ENCODE data around the gene PFDN2. TPM values are rescaled to one million over a fixed set of nuclear protein-coding genes. Genes with fewer than 3 reads are reported as not detected.
"Not testable (repeated sequence)": the region's sequence is repeated elsewhere in the genome, so short reads cannot be mapped to it uniquely, and the experiment has no call there.

Gene PFDN2
- total RNA-seq, 1 donor from 2014 or later: 43.1 TPM

DNA sequence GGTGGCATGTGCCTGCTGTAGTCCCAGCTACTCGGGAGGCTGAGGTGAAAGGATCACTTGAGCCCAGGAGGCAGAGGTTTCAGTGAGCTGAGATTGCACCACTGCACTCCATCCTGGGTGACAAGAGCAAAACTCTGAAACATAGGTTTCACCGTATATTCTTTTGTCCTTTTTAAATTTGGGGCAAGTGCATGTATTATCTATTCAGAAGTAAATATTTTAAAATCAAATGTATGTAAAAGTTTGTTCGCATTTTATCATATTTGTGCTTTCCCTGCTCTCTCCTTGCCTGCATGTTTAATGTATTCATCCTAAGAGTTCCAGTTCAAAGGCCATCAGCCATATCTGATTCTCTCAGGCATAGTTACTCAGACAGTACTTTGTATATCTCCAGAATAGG, 28.0 kb upstream of the PFDN2 start:
- intact Hi-C loops (cut with DNase I): no loop called here
- DNase-seq (ENCODE audit: low spot score): no peak

DNA sequence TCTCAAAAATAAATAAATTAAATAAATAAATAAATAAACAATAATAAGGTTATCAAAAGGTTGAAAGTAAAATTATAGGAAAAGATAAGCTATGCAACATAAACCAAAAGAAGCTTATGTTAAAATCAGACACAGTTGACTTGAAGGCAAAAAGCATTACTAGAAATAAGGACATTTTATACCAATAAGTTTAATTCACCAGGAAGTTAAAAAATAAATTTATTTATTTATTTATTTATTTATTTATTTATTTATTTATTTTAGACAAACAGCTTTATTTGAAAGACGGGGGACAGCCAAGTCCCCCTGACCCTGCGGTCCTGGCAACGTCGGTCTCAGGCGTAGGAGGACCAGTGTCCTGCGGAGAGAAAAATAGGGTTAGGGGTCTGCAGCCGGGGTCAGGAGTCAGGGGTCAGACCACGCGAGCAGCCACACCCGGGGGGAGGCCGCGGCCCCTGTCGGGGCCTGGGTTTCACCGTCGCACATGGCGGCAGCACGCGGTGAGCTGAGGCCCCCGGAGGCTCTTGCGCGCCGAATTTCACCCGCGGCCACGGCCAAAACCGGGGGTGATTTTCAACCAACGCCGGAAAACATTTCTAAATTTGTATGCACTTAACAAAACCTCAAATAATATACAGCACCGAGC, 23.0 kb upstream of the PFDN2 start:
- DNase-seq (ENCODE audit: low spot score): no peak
- intact Hi-C loops (cut with DNase I): no loop called here

DNA sequence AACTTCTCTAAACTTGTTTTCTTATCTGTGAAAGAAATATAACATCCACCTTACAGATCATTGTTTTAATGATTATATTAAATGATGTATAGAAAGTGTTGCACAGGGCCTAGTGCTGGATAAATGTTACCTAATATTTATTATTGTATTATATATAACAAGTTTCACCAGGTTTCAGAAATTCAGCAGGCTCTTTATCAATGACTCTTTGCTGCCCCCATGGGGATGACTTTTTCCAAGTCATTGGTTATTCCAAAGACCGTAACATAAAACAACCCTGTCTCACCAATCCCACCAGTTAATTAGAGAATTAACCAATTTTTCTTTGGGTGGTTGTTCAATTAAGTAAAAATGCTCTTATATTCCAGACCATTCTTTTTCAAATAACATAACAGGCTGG, 21.9 kb upstream of the PFDN2 start:
- intact Hi-C loops (cut with DNase I): loop anchor here (10.0 kb wide), 1 partner anchor 145 kb away; no protein-coding TSS in a partner anchor
- DNase-seq (ENCODE audit: low spot score): no peak

DNA sequence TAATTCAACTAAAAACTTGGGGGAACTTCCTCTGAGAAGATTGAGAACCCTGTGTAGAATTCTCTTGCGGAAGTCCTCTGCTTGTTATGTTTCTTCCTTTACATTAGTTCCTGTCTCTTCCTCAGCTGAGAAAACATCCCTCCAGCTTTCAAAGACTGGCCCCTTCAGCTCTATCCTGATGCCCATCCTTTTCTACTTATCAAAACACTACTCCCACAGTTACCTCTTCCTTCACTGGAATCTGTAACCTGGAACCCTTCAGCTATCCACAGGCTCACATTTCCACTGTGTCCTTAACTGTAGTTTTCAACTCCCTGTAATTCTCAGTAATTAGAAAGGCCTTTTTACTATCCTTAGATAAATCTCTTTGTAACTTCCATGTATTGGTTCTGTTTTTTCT, 20.6 kb upstream of the PFDN2 start:
- no peak for DNase-seq (ENCODE audit: low spot score)
- intact Hi-C loops (cut with DNase I): loop anchor here (10.0 kb wide), 1 partner anchor 144 kb away; no protein-coding TSS in a partner anchor

DNA sequence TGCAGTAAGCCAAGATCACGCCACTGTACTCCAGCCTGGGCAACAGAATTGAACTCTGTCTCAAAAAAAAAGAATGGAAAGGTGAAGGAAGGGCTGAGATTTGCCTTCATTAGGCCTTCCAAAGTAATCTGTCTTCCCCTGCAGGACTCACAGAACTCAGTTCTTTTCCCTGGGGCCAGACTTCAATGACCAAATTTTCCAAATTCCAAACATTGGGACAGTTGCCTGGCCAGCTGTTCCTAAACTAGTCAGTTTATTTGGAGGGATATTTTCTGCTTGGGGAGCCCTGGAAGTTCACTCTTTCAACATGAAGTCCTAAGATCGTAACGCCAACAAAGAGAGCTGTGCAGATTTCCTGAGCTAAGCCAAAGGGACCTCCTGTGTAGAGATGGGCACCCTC, 20.0 kb upstream of the PFDN2 start:
- intact Hi-C loops (cut with DNase I): loop anchor here (10.0 kb wide), 1 partner anchor 143 kb away; no protein-coding TSS in a partner anchor
- DNase-seq (ENCODE audit: low spot score): no peak

DNA sequence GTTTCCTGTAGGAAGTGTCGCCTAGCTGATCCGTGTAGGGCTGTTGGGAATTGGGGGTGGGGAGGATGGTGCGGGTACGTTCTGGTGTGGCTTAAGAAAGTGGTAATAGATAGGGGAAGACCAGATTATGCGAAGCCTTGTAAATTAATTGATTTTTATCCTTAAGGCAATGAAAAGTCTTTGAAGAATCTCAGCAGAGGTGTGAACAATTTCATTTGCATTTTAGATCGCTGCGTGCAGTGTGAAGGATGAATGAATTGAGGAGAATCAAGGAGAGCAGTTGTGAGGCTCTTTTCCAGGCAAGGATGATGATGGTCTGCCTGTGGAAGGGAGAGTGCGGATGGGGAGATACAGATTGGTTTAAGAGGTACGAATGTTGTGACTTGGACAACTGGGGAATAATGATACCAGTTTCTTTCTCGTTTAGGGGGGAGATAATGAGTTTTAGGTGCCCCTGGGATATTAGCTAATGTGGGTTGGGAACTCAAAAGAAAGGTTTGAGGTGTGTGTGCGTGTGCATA, 15.4 kb upstream of the PFDN2 start:
- intact Hi-C loops (cut with DNase I): loop anchor here (2.0 to 10.0 kb wide), 4 partner anchors 14 to 138 kb away; partner anchors contain the start of genes NIT1, PFDN2 and USP21

DNA sequence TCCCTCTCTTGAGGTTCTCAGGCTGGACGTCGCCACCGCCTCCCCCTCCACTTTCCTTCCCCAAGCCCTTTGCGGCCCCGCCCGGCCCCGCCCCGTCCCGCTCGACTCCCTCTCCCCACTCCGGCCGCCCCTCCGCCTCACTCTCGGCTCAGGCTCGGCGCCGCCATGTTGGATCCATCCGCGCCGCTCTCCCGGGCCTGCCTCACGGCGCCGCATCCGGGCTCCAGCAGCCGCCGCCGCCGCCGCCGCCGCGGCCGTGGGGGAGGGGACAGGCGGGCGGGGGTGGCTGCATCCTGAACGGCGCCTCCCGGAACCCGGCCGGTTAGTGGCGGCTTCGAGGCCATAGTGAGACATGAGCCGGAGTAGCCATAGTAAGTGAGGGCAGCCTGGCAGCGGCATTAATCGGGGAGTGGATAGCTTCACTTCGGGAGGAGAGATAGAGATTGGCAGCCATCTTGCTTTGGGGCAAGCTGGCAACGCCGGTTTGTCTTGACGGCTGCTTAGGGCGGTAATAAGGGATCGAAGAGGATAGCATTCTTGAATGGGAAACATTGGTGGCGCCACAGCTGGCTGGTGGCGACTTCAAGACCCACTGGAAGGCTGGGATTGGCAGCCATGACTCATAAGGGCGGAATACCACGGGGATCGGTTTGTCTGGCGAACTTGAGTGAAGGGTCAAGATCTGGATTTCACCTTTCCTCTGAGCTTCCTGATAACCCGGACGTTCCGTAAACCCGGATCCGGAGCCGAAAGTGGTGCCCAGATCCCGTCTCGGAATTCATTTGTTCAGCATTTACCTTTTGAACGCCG, 14.8 kb upstream of the PFDN2 start, which contains the start of gene DEDD:
TSS of gene DEDD (minus strand) at position 258 of the 810 bp plus-strand sequence. CDS start 8,205 bp downstream, outside the sequence.
- intact Hi-C loops (cut with DNase I): loop anchor here (1.0 to 10.0 kb wide), 5 partner anchors 14 to 138 kb away; partner anchors contain the start of genes KLHDC9, NIT1, PFDN2 and USP21
- DNase-seq (ENCODE audit: low spot score): peak; percentile 97

More for the DNA sequence above, 15.4 kb upstream of the PFDN2 start:
- no peak for DNase-seq (ENCODE audit: low spot score)

DNA sequence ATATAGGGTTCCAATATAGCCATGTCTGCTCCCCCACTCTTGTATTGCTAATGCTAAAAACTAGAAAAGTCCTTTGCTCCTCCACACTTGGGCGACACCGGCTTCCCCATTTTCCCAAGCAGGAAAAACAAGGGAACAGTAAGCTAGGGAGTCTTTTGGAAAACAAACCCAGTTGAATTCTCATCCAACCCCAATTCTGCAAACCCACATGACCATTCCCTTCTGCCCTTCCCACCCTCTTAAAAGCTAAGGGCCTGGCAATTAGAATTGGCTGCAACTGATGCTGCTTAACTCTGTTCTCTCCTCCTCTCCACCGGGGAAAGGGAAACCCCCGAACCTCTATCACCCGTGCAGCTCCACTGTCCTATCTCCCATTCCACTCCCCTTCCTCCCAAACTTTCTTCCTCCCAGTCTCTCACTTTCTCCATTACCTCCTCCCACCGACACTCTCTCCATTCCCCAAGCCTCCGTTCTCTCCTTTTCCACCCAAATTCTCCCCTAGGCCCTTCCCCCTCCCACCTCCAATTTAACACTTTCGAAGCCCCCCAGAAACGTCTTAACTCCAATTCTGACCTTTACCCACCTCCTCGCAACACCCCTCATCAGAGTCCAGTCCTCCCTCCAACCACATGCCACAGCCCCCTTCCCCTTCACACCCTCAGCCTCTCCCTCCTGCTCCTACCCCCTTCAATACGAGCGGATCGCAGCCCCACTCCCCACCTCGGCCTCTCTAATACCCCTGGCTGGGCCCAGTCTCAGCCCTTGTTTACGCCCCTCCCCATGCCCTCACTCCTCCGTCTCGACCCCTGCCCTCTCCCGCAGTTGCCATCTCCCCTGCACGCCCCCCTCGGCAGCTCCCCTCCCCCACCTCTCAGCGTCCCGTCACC, 13.9 kb upstream of the PFDN2 start:
- intact Hi-C loops (cut with DNase I): loop anchor here (1.0 to 10.0 kb wide), 5 partner anchors 13 to 137 kb away; partner anchors contain the start of genes KLHDC9, NIT1, PFDN2 and USP21
- no peak for DNase-seq (ENCODE audit: low spot score)

DNA sequence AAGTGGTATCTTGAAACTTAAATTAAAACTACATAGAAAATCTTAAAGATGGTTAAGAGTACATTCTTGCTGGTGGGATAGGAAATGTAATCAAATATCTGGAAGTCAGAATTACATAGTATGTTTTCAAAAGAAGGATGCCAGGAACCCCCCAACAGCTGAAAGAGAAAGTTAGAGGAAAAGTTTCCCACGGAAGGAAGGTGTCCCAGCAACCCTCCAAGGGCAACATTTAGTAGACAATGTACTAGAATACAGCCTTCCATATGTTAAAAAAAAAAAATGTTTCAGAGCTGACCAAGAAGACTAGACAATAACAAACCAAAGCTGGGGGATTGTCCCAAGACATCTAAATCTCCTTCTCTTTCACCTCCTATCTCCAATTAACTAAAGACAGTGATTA, 12.4 kb upstream of the PFDN2 start:
- DNase-seq (ENCODE audit: low spot score): no peak
- intact Hi-C loops (cut with DNase I): loop anchor here (10.0 kb wide), 1 partner anchor 135 kb away; no protein-coding TSS in a partner anchor

DNA sequence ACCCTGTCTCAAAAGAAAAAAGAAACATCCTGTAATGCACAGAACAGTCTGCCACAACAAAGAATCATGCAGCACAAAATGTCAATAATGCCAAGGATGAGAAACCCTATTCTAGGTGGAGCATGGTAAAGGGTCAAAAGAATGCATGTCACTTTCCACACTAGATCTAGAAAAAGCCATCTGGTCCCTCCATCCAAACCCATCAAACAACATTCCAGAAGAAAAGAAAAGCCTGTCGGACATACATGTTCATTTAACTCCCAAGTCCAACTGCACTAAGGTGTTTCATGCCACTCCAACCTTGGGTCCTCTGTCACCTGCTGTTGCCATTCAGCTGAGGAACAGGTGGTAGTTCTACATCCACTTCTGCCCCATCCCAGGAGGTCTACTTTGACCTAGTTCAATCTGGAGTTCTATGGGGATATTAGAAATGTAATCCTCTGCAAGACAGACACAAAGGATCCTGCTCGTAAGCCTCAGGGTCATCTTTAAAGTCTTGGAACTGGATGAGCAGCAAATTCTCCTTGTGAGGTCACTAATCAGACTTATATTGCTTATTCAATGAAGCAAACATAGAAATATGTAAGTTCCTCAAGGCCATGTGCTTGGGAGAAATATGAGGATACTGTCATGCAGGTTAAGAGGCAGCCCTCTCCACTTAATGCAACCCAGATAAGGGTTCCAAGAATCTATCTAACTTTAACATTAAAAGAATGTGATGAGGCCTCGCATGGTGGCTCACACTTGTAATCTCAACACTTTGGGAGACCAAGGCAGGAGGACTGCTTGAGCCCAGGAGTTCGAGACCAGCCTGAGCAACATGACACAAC, 11.0 kb upstream of the PFDN2 start:
- DNase-seq (ENCODE audit: low spot score): no peak
- intact Hi-C loops (cut with DNase I): no loop called here

DNA sequence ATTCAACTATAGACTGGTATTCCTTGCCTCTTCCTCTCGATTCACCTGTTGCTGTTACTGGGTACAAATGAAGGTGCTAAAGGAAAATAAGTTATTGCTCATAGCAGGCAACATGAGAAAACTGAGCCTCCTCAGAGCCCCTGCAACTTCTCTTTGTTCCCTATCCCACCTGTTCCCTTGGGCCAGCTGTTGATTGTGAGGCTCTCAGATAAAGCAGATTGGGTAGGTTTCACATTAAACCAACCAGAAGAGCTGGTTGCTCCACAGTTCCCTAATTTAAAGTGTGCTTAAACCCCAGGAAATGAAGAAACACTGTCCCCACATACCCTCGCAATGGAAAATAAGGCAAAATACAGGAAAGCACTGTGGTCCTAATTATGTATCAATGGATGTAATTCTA, 9.8 kb upstream of the PFDN2 start:
- no peak for DNase-seq (ENCODE audit: low spot score)
- intact Hi-C loops (cut with DNase I): no loop called here

DNA sequence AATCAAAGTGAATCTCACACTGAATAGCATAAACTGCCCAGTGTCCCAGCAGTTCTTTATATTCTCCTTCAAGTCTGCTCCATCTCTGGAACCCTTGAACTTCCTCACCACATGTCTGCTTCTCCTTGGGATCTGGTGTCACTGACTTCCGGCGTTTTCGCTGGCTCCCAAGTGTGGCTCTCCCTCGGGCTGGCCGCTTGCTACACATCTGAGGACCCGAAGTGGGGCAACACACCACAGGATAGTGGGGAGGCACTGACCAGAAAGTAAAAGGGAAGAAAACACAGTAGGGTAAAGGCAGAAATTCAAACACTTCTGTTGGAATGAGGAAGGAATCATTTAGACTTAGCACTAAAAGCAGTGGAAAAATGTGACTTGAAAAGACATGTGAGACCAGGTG, 5.1 kb upstream of the PFDN2 start:
- intact Hi-C loops (cut with DNase I): no loop called here
- DNase-seq (ENCODE audit: low spot score): no peak

DNA sequence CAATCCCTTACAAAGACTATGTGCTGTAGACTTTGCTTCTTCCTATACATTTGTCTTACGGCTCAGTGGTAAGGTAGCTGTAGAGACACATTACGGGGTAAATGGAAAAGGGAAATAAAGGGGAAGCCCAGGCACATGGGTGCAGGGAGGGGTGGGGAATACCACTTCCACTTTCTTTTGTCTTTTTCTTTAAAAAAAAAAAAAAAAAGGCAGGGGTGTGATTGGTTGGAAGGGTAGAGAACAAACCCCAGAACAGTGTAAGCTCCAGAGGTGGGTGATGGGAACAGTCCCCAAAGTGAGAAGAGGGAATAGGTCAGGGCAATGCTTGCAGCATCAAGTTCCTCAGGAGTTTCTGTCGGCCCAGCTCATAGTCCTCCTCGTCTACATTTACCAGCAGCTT, 4.0 kb upstream of the PFDN2 start:
- no peak for DNase-seq (ENCODE audit: low spot score)
- intact Hi-C loops (cut with DNase I): no loop called here

DNA sequence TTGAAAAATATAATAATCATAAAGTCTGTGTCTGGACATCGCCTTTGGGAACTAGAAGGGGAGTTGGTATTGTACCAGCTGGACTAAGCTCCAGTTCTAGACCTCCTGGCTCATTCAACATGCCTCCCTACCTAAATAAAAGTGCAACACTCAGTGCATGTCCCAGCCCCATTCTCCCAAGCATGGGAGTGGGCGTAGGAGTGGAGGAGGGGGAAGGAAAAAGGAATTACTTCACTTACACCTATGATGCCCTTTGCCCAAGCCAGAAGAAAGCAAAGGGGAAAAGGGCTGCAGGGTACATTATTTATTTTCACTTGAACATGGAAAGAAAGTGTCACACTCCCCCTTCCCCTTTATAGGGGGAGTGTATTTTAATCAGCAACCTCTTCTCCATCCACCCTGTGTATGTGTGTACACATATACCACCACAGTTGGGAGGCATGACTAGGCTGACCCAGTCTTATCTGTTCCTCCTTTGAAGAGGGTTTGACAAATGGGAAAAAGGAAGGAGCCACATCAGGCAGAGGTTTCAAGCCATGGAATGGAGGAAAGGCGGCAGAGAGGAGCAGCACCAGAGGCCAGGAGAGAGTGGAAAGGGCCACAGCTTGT, 3.3 kb upstream of the PFDN2 start:
- intact Hi-C loops (cut with DNase I): no loop called here
- no peak for DNase-seq (ENCODE audit: low spot score)

DNA sequence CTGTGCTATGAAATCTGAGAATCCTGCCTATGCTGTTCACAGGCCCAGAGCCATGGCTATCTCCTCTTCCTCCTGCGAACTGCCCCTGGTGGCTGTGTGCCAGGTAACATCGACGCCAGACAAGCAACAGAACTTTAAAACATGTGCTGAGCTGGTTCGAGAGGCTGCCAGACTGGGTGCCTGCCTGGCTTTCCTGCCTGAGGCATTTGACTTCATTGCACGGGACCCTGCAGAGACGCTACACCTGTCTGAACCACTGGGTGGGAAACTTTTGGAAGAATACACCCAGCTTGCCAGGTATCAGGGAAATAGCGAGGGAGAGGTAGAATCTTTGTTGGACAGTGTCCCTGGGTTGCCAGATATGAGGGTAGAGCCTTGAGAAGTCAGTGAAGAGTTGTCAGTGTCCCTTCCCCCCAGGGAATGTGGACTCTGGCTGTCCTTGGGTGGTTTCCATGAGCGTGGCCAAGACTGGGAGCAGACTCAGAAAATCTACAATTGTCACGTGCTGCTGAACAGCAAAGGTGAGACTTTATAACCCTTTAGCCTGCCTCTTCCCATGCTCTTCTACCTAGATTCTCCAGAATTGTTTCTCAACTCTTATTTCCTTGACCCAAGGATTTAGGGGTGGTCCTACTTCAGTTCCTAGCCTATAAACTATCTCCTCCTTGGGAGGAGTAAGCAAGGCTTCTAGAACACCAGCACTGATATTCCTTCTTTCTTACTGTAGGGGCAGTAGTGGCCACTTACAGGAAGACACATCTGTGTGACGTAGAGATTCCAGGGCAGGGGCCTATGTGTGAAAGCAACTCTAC, 1.5 kb upstream of the PFDN2 start:
- intact Hi-C loops (cut with DNase I): loop anchor here (2.0 to 5.0 kb wide), 2 partner anchors 14 to 33 kb away; partner anchors contain the start of genes DEDD and UFC1
- DNase-seq (ENCODE audit: low spot score): no peak

DNA sequence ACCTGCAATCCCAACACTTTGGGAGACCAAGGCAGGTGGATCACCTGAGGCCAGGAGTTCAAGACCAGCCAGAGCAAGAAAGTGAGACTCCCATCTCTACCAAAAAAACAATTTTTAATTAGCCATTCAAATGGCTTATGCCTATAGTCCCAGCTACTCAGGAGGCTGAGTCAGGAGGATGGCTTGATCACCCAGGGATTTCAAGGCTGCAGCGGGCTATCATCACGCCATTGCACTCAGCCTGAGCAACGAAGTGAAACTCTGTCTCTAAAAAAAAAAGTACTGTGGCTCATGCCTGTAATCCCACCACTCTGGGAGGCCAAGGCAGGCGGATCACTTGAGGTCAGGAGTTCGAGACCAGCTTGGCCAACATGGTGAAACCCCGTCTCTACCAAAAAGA, 1.9 kb downstream of the PFDN2 start:
- intact Hi-C loops (cut with DNase I): loop anchor here (5.0 kb wide), 1 partner anchor 36 kb away; the partner anchor contains the start of gene UFC1

DNA sequence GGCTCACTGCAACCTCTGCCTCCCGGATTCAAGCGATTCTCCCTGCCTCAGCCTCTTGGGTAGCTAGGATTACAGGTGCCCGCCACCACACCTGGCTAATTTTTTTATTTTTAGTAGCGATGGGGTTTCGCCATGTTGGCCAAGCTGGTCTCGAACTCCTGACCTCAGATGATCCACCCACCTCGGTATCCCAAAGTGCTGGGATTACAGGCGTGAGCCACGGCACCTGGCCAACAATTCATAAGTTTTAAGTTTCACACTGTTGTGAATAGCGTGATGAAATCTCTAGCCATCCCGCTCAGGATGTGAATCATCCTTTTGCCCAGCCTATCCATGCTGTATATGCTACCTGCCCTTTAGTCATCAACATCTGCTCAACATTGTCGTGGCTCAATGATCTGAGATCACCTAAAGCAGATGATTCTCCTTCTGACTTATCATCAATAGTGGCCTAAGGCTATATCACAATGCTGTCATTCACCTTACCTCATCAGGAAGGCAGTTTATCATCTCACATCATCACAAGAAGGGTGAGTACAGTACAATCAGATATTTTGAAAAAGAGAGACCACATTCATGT, 2.6 kb downstream of the PFDN2 start:
- intact Hi-C loops (cut with DNase I): loop anchor here (5.0 kb wide), 1 partner anchor 37 kb away; the partner anchor contains the start of gene UFC1
- DNase-seq (ENCODE audit: low spot score): no peak

More for the DNA sequence above, 1.9 kb downstream of the PFDN2 start:
- not testable (repeated sequence) for DNase-seq (ENCODE audit: low spot score)
